Caco-2 (cell line): ENCODE measurements around the gene PMVK. TPM values are rescaled to one million over a fixed set of nuclear protein-coding genes. Genes with fewer than 3 reads are reported as not detected.

Experiments used
- BruUV-seq: library from RNA; stranded (reverse); fragments of 400-500 nt; replicated peaks from 2 replicates; lab custom pipeline; 2021; lab: Mats Ljungman, UMichigan
- CTCF ChIA-PET: fragments of 300-600 bp; sonication (Branson Sonifier 250); formaldehyde crosslinking; loops from one replicate; lab custom pipeline; 2022; ENCODE audit warnings: antibody characterized with exemption; lab: Charles Lee
- POLR2A ChIA-PET: fragments of 300-600 bp; sonication (Branson Sonifier 250); formaldehyde crosslinking; loops from one replicate; lab custom pipeline; 2022; ENCODE audit warnings: antibody characterized with exemption; lab: Charles Lee
- DNase-seq, 2 experiments: peaks; one replicate each; pipeline versions ENCODE4 v3.0.0 to v3.0.0-alpha.2; 2020 to 2022
- H3K27me3 ChIP-seq: replicated peaks from 2 replicates; pipeline ENCODE4 v1.6.0; 2011; ENCODE audit warnings: low read length; ENCODE audit not compliant: control insufficient read depth, insufficient read depth
- H3K36me3 ChIP-seq: 2 replicates; pipeline ENCODE4 v1.5.1; 2011; ENCODE audit warnings: low read length; ENCODE audit not compliant: control insufficient read depth, insufficient read depth
- H3K4me1 ChIP-seq: fragments of 250-450 bp; sonication (Bioruptor Pico); 2 replicates; pipeline ENCODE4 v1.5.1; 2020; ENCODE audit warnings: mild to moderate bottlenecking
- H3K4me3 ChIP-seq: 2 replicates; pipeline ENCODE4 v1.5.1; 2011; ENCODE audit warnings: low read depth, mild to moderate bottlenecking, control low read depth, low read length
- H3K9me3 ChIP-seq: fragments of 250-450 bp; sonication (Bioruptor Pico); 2 replicates; pipeline ENCODE4 v1.5.1; 2020; ENCODE audit warnings: mild to moderate bottlenecking, moderate library complexity
- H3K27ac Mint-ChIP-seq: one replicate; pipeline ENCODE4 v1.8.0; 2022; ENCODE audit warnings: mixed read lengths; ENCODE audit not compliant: unreplicated experiment
- H3K27me3 Mint-ChIP-seq: one replicate; pipeline ENCODE4 v1.8.0; 2022; ENCODE audit warnings: mixed read lengths; ENCODE audit not compliant: insufficient read depth, unreplicated experiment
- H3K36me3 Mint-ChIP-seq: one replicate; pipeline ENCODE4 v1.8.0; 2022; ENCODE audit warnings: mild to moderate bottlenecking, mixed read lengths; ENCODE audit not compliant: insufficient read depth, unreplicated experiment
- H3K4me1 Mint-ChIP-seq: one replicate; pipeline ENCODE4 v1.8.0; 2022; ENCODE audit warnings: low read depth, mixed read lengths; ENCODE audit not compliant: unreplicated experiment
- H3K4me3 Mint-ChIP-seq: one replicate; pipeline ENCODE4 v1.8.0; 2022; ENCODE audit warnings: mild to moderate bottlenecking, moderate library complexity, mixed read lengths; ENCODE audit not compliant: unreplicated experiment
- H3K9me3 Mint-ChIP-seq: one replicate; pipeline ENCODE4 v1.8.0; 2022; ENCODE audit warnings: mixed read lengths; ENCODE audit not compliant: unreplicated experiment
- CTCF ChIP-seq, 2 experiments: fragments of 200-600 bp in 1 of 2; IDR thresholded peaks; 1 replicate in 1 of 2; 2 replicates in 1 of 2; pipeline versions ENCODE4 v1.5.1 to v1.8.0; 2011 to 2022; ENCODE audit warnings: antibody characterized with exemption in 1 of 2, control low read depth in 1 of 2, inconsistent platforms in 1 of 2, low read depth in 1 of 2, low read length in 1 of 2, mild to moderate bottlenecking in 1 of 2, moderate library complexity in 1 of 2; ENCODE audit not compliant: insufficient read depth in 1 of 2, severe bottlenecking in 1 of 2, unreplicated experiment in 1 of 2
- intact Hi-C: fragments of 100-400 bp; cut with micrococcal nuclease; formaldehyde crosslinking; loops from one replicate; pipeline ENCODE4 v1.10.0; 2022; ENCODE audit not compliant: unreplicated experiment
- total RNA-seq: library from RNA; stranded (reverse); gene quantifications from 2 replicates; pipeline ENCODE4 v1.2.3, GENCODE V29; 2022

Gene PMVK
- total RNA-seq, 1 experiment from 2014 or later: 25.1 TPM

- TF ChIP-seq CTCF (IDR thresholded peaks at IDR 0.05; ENCODE audit: insufficient read depth in 1 of 2, low read depth in 1 of 2, low read length in 1 of 2, severe bottlenecking in 1 of 2, unreplicated experiment in 1 of 2): no peak
- BruUV-seq: TSS peak; percentile 2
- Histone ChIP-seq H3K9me3 (no peaks in the 10 kb centered on the region), H3K4me3 (peak overlapping the region; percentile 43), H3K4me1 (peaks cover 10% of the 10 kb centered on the region), H3K36me3 (peaks cover 3% of the 10 kb centered on the region), H3K27me3 (no peaks in the 10 kb centered on the region)
- CTCF ChIA-PET: interaction anchor here (0.7 to 1.8 kb wide), 9 partner anchors 9 to 395 kb away, joined by 3 to 10 read pairs (median 6); partner anchors contain the start of genes PMVK and SHC1
- DNase-seq: peak; percentile 48 to 55
- intact Hi-C loops: loop anchor here (5.0 kb wide), 1 partner anchor 107 kb away; the partner anchor contains the start of gene EFNA4
- H3K27me3 Mint-ChIP-seq: no peaks in the 10 kb centered on the region
- peak overlapping the region; percentile 79 for H3K27ac Mint-ChIP-seq
- no peaks in the 10 kb centered on the region for H3K9me3 Mint-ChIP-seq
- POLR2A ChIA-PET: interaction anchor here (0.6 to 3.5 kb wide), 8 partner anchors 10 to 44 kb away, joined by 3 to 34 read pairs (median 6); partner anchors contain the start of genes FLAD1, PMVK and SHC1
- peak overlapping the region; percentile 80 for H3K4me3 Mint-ChIP-seq
- H3K36me3 Mint-ChIP-seq: peaks cover 25% of the 10 kb centered on the region
- H3K4me1 Mint-ChIP-seq: peaks cover 16% of the 10 kb centered on the region
Measured at GRCh38 chr1:154955039-154955717, 18.7 kb upstream of the PMVK start.

GRCh38 chr1:154954541-154954940, 18.0 kb upstream of the PMVK start:
- H3K27me3 Mint-ChIP-seq: no peaks in the 10 kb centered on the region
- Histone ChIP-seq H3K36me3 (peaks cover 1% of the 10 kb centered on the region), H3K4me1 (peaks cover 10% of the 10 kb centered on the region), H3K4me3 (no peak overlapping the region), H3K27me3 (no peaks in the 10 kb centered on the region), H3K9me3 (no peaks in the 10 kb centered on the region)
- intact Hi-C loops: no loop called here
- H3K9me3 Mint-ChIP-seq: no peaks in the 10 kb centered on the region
- H3K4me3 Mint-ChIP-seq: no peak overlapping the region
- H3K27ac Mint-ChIP-seq: no peak overlapping the region
- H3K36me3 Mint-ChIP-seq: peaks cover 22% of the 10 kb centered on the region
- DNase-seq: no peak
- BruUV-seq: no TSS peak
- peaks cover 16% of the 10 kb centered on the region for H3K4me1 Mint-ChIP-seq
- TF ChIP-seq CTCF (IDR thresholded peaks at IDR 0.05; ENCODE audit: insufficient read depth in 1 of 2, low read depth in 1 of 2, low read length in 1 of 2, severe bottlenecking in 1 of 2, unreplicated experiment in 1 of 2): no peak
- CTCF ChIA-PET: no interaction called here
- POLR2A ChIA-PET: interaction anchor here (0.8 to 3.5 kb wide), 3 partner anchors 11 to 18 kb away, joined by 3 to 34 read pairs (median 19); partner anchors contain the start of gene PMVK

GRCh38 chr1:154953611-154954038, 17.1 kb upstream of the PMVK start:
- CTCF ChIA-PET: interaction anchor here (0.8 kb wide), 1 partner anchor 30 kb away, joined by 3 read pairs; the partner anchor contains the start of gene FLAD1
- Histone ChIP-seq H3K36me3 (no peaks in the 10 kb centered on the region), H3K4me3 (no peak overlapping the region), H3K4me1 (peaks cover 10% of the 10 kb centered on the region), H3K9me3 (no peaks in the 10 kb centered on the region), H3K27me3 (no peaks in the 10 kb centered on the region)
- Mint-ChIP-seq H3K36me3 (peaks cover 19% of the 10 kb centered on the region), H3K27ac (no peak overlapping the region), H3K4me1 (peaks cover 16% of the 10 kb centered on the region), H3K9me3 (no peaks in the 10 kb centered on the region), H3K4me3 (no peak overlapping the region), H3K27me3 (no peaks in the 10 kb centered on the region)
- TF ChIP-seq CTCF (IDR thresholded peaks at IDR 0.05; ENCODE audit: insufficient read depth in 1 of 2, low read depth in 1 of 2, low read length in 1 of 2, severe bottlenecking in 1 of 2, unreplicated experiment in 1 of 2): no peak
- no TSS peak for BruUV-seq
- intact Hi-C loops: no loop called here
- DNase-seq: no peak
- POLR2A ChIA-PET: no interaction called here
